Measurements from ENCODE around the gene DHX58. TPM values are rescaled to one million over a fixed set of nuclear protein-coding genes. Genes with fewer than 3 reads are reported as not detected.

The DHX58 gene
- total and polyA plus RNA-seq, 7 donors = 1.3 to 4.2 (median 2.8) TPM

DNA sequence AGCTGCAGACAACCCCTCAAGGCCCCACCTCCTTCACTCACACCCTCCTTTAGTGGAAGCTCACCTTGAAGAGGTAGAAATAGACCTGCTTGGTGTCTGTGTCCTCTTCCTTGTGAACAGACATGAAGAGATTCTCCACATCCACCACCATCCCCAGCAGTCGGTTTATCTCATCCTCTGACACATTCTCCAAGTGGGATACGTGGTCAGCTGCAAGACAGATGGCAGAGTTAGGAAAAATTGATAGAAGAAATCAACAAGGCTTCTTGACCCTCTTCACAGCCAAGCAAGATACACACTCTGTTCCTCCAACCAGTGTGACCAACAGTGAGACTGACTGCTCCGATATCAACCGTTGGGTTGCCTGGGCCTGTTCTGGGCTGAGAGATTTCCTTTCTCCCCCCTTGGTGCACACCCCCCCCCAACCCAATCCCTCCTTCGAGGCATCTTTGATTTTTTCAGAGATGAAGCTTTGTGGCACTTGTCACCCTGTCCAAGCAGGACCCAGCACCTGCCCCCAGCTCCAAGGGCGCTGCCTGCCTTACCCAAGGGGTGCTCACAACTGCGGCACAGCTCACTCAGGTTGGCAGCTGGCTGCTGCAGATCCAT, 7.8 kb upstream of the DHX58 start:
- Histone ChIP-seq H3K36me3 (ENCODE audit: insufficient read depth in 1 of 2, low read depth in 1 of 2) (peaks cover 0 to 45% of the 10 kb centered on the region in 2 donors), H3K27ac (peak overlapping the region; percentile 79), H3K27me3 (ENCODE audit: insufficient read depth in 3 of 3, low read length in 2 of 3) (no peaks in the 10 kb centered on the region), H3K4me1 (peaks cover 22% of the 10 kb centered on the region), H3K4me3 (peak overlapping the region; percentile 82), H3K9me3 (no peaks in the 10 kb centered on the region)
- WGBS, 3 donors = 31 to 51% (median 43%) methylated on average over 7 of the region's 7 CpGs
- no peak for DNase-seq
- TF ChIP-seq, protein P1, sequence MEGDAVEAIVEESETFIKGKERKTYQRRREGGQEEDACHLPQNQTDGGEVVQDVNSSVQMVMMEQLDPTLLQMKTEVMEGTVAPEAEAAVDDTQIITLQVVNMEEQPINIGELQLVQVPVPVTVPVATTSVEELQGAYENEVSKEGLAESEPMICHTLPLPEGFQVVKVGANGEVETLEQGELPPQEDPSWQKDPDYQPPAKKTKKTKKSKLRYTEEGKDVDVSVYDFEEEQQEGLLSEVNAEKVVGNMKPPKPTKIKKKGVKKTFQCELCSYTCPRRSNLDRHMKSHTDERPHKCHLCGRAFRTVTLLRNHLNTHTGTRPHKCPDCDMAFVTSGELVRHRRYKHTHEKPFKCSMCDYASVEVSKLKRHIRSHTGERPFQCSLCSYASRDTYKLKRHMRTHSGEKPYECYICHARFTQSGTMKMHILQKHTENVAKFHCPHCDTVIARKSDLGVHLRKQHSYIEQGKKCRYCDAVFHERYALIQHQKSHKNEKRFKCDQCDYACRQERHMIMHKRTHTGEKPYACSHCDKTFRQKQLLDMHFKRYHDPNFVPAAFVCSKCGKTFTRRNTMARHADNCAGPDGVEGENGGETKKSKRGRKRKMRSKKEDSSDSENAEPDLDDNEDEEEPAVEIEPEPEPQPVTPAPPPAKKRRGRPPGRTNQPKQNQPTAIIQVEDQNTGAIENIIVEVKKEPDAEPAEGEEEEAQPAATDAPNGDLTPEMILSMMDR (IDR thresholded peaks at IDR 0.05) = no peak
- peak in 1 of 4 donors; percentile 0 for ATAC-seq
- intact Hi-C loops (cut with DNase I) = no loop called here

DNA sequence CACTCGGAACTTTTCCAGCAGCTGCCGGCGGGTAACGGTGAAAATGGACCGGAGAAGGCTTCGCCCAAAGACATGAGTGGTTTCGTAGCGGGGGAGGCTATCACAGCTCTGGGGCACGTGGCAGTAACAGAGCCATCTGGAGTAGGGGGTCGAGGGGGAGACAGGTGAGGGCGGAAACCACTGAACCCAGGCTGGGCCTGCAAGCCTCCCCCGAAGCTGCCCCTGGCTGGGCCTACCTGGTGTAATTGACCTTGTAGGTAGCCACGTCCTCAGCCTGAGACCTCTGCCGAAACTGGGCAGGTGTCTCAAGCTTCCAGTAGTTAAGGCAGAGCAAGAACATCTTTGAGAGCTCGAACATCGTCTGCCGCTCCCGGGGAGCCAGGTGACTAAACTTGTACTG, 6.8 kb upstream of the DHX58 start:
- intact Hi-C loops (cut with DNase I) = loop anchor here (5.0 to 10.0 kb wide), 3 partner anchors 52 to 286 kb away; no protein-coding TSS in a partner anchor
- Histone ChIP-seq H3K4me1 (peaks cover 22% of the 10 kb centered on the region), H3K27me3 (ENCODE audit: insufficient read depth in 3 of 3, low read length in 2 of 3) (no peaks in the 10 kb centered on the region), H3K9me3 (no peaks in the 10 kb centered on the region), H3K4me3 (no peak overlapping the region), H3K36me3 (ENCODE audit: insufficient read depth in 1 of 2, low read depth in 1 of 2) (peaks cover 0 to 50% of the 10 kb centered on the region in 2 donors), H3K27ac (no peak overlapping the region)
- DNase-seq (no peak), ATAC-seq (no peak)
- 90 to 94% (median 90%) methylated on average over 18 of the region's 18 CpGs for WGBS, 3 donors
- TF ChIP-seq, protein P1 (IDR thresholded peaks at IDR 0.05) = no peak

DNA sequence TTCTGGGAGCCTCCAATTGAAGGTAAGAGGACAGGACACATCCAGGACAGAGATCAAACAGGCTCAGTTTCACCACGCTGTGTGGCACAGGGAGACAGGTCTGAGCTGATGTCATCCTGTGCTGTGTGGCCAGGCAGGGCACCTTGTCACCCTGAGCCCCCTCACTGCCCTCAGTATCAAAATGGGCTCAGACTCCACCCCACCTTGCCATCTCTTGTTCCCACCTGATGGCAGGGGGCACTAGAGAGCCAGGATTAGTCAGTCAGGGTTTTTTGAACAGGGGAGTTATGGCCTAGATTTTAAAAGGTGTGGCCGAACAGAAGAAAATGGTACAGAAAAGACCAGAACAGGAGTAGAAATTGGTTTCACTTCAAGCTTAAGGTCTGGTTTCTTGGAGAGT, 6.0 kb upstream of the DHX58 start:
- no peak for ATAC-seq
- Histone ChIP-seq H3K9me3 (no peaks in the 10 kb centered on the region), H3K4me3 (no peak overlapping the region), H3K4me1 (peaks cover 22% of the 10 kb centered on the region), H3K27me3 (ENCODE audit: insufficient read depth in 3 of 3, low read length in 2 of 3) (no peaks in the 10 kb centered on the region), H3K36me3 (ENCODE audit: insufficient read depth in 1 of 2, low read depth in 1 of 2) (peaks cover 0 to 57% of the 10 kb centered on the region in 2 donors), H3K27ac (no peak overlapping the region)
- intact Hi-C loops (cut with DNase I) = loop anchor here (5.0 to 10.0 kb wide), 3 partner anchors 51 to 286 kb away; no protein-coding TSS in a partner anchor
- 59 to 77% (median 72%) methylated on average over 2 of the region's 2 CpGs for WGBS, 3 donors
- no peak for DNase-seq
- TF ChIP-seq, protein P1 (IDR thresholded peaks at IDR 0.05) = peak; percentile 27

DNA sequence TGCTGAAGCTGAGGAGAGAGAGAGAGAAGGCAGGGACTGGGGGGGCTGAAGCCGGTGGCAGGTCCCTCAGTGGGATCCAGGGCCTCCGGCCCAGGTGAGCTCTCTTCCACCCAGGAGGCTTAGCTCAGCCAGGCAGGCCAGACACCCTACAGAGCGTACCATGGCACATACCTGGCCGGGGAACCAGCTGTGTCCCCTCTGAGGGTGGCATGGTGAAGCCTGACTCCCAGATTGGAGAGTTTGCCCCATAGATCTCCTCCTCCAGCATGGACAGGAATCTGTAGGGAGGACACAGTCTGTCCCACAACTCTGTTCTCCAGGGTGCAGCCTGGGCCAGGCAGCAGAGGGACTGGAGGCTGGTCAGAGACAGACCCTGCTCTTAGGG, 5.6 kb upstream of the DHX58 start:
- peaks cover 24% of the 10 kb centered on the region for H3K4me1 ChIP-seq
- H3K4me3 ChIP-seq = no peak overlapping the region
- intact Hi-C loops (cut with DNase I) = loop anchor here (5.0 to 10.0 kb wide), 3 partner anchors 51 to 287 kb away; no protein-coding TSS in a partner anchor
- TF ChIP-seq, protein P1 (IDR thresholded peaks at IDR 0.05) = no peak
- no peaks in the 10 kb centered on the region for H3K27me3 ChIP-seq (ENCODE audit: insufficient read depth in 3 of 3, low read length in 2 of 3)
- 91 to 96% (median 93%) methylated on average over 4 of the region's 4 CpGs for WGBS, 3 donors
- H3K36me3 ChIP-seq (ENCODE audit: insufficient read depth in 1 of 2, low read depth in 1 of 2) = peaks cover 0 to 62% of the 10 kb centered on the region in 2 donors
- no peak for ATAC-seq
- no peak overlapping the region for H3K27ac ChIP-seq
- H3K9me3 ChIP-seq = no peaks in the 10 kb centered on the region
- DNase-seq = no peak
